H9 (cell line): ENCODE results near the gene DPM2. TPM values are rescaled to one million over a fixed set of nuclear protein-coding genes. Genes with fewer than 3 reads are reported as not detected.
A peak's percentile ranks its signal among the peaks of the same experiment; 100 is the strongest.

ENCODE experiments used
- DNase-seq: peaks from one replicate; pipeline ENCODE4 v3.0.0-alpha.2; 2017
- H2AFZ ChIP-seq: one replicate; pipeline ENCODE4 v1.6.1; 2013; ENCODE audit warnings: mild to moderate bottlenecking, low read length, control low read depth, moderate library complexity
- H2AK5ac ChIP-seq: 2 replicates; pipeline ENCODE4 v1.6.1; 2013; ENCODE audit warnings: low read length, control low read depth, mixed read lengths; ENCODE audit not compliant: insufficient read length
- H2BK120ac ChIP-seq: one replicate; pipeline ENCODE4 v1.6.1; 2013; ENCODE audit warnings: low read depth, mild to moderate bottlenecking, low read length, control low read depth, inconsistent platforms; ENCODE audit not compliant: poor library complexity, severe bottlenecking
- H2BK12ac ChIP-seq: 2 replicates; pipeline ENCODE4 v1.6.1; 2013; ENCODE audit warnings: low read length, control low read depth, mixed read lengths, low read depth; ENCODE audit not compliant: insufficient read length
- H2BK15ac ChIP-seq: 2 replicates; pipeline ENCODE4 v1.6.1; 2013; ENCODE audit warnings: low read depth, low read length, control low read depth
- H2BK20ac ChIP-seq: one replicate; pipeline ENCODE4 v1.6.1; 2013; ENCODE audit warnings: low read depth, mild to moderate bottlenecking, low read length, control low read depth, inconsistent platforms; ENCODE audit not compliant: poor library complexity, severe bottlenecking
- H2BK5ac ChIP-seq: 2 replicates; pipeline ENCODE4 v1.6.1; 2013; ENCODE audit warnings: low read length, control low read depth, mixed read lengths; ENCODE audit not compliant: insufficient read length
- H3K14ac ChIP-seq: 2 replicates; pipeline ENCODE4 v1.6.1; 2013; ENCODE audit warnings: low read length, control low read depth; ENCODE audit not compliant: insufficient read depth
- H3K18ac ChIP-seq: 2 replicates; pipeline ENCODE4 v1.6.1; 2013; ENCODE audit warnings: low read depth, mild to moderate bottlenecking, mixed read lengths, low read length, control low read depth; ENCODE audit not compliant: insufficient read length
- H3K23ac ChIP-seq: 2 replicates; pipeline ENCODE4 v1.6.1; 2013; ENCODE audit warnings: low read length, control low read depth, mixed read lengths, low read depth; ENCODE audit not compliant: insufficient read length
- H3K23me2 ChIP-seq: 2 replicates; pipeline ENCODE4 v1.6.1; 2013; ENCODE audit warnings: low read depth, mild to moderate bottlenecking, mixed read lengths, low read length, control low read depth; ENCODE audit not compliant: insufficient read length, poor library complexity, severe bottlenecking
- H3K27ac ChIP-seq: 2 replicates; pipeline ENCODE4 v1.5.1; 2013; ENCODE audit warnings: low read length, control low read depth, mixed read lengths, low read depth; ENCODE audit not compliant: insufficient read length
- H3K27me3 ChIP-seq: 2 replicates; pipeline ENCODE4 v1.6.1; 2013; ENCODE audit warnings: low read length, control low read depth, inconsistent platforms; ENCODE audit not compliant: insufficient read depth
- H3K4ac ChIP-seq: 2 replicates; pipeline ENCODE4 v1.6.1; 2013; ENCODE audit warnings: low read depth, mild to moderate bottlenecking, control low read depth, inconsistent platforms, low read length, moderate library complexity
- H3K4me1 ChIP-seq: 2 replicates; pipeline ENCODE4 v1.6.1; 2013; ENCODE audit warnings: low read length, control low read depth, inconsistent platforms; ENCODE audit not compliant: insufficient read depth
- H3K4me2 ChIP-seq: 2 replicates; pipeline ENCODE4 v1.6.1; 2013; ENCODE audit warnings: low read length, control low read depth, mixed read lengths; ENCODE audit not compliant: insufficient read length, insufficient read depth
- H3K56ac ChIP-seq: 2 replicates; pipeline ENCODE4 v1.6.1; 2013; ENCODE audit warnings: low read depth, mild to moderate bottlenecking, mixed read lengths, low read length, control low read depth; ENCODE audit not compliant: insufficient read length
- H3K79me1 ChIP-seq: 2 replicates; pipeline ENCODE4 v1.6.1; 2013; ENCODE audit warnings: low read depth, mild to moderate bottlenecking, moderate library complexity, low read length, control low read depth, inconsistent platforms; ENCODE audit not compliant: insufficient read depth, poor library complexity, severe bottlenecking
- H3K79me2 ChIP-seq: 2 replicates; pipeline ENCODE4 v1.6.1; 2013; ENCODE audit warnings: low read length, control low read depth, inconsistent platforms; ENCODE audit not compliant: insufficient read depth
- H3K9ac ChIP-seq: 2 replicates; pipeline ENCODE4 v1.6.1; 2013; ENCODE audit warnings: low read length, control low read depth, mixed read lengths; ENCODE audit not compliant: insufficient read length; ENCODE audit errors: extremely low read depth
- H3K9me3 ChIP-seq: one replicate; pipeline ENCODE4 v1.6.1; 2013; ENCODE audit warnings: low read depth, low read length, inconsistent platforms; ENCODE audit not compliant: control insufficient read depth
- H3T11ph ChIP-seq: one replicate; pipeline ENCODE4 v1.6.1; 2013; ENCODE audit warnings: mild to moderate bottlenecking, low read length, control low read depth, inconsistent platforms
- H4K20me1 ChIP-seq: one replicate; pipeline ENCODE4 v1.6.1; 2013; ENCODE audit not compliant: control insufficient read depth, insufficient read length, insufficient read depth
- H4K5ac ChIP-seq: 2 replicates; pipeline ENCODE4 v1.6.1; 2013; ENCODE audit warnings: low read depth, mild to moderate bottlenecking, mixed read lengths, low read length, control low read depth; ENCODE audit not compliant: insufficient read length
- H4K8ac ChIP-seq: replicated peaks from 2 replicates; pipeline ENCODE4 v1.6.1; 2013; ENCODE audit warnings: low read length, control low read depth, mixed read lengths, low read depth; ENCODE audit not compliant: insufficient read length
- H4K91ac ChIP-seq: 2 replicates; pipeline ENCODE4 v1.6.1; 2013; ENCODE audit warnings: low read depth, mild to moderate bottlenecking, moderate library complexity, mixed read lengths, low read length, control low read depth; ENCODE audit not compliant: insufficient read length
- H3K27ac Mint-ChIP-seq, 3 experiments: 2 replicates in 2 of 3; 3 replicates in 1 of 3; pipeline ENCODE4 v1.8.0; 2020 to 2021; ENCODE audit warnings: mixed read lengths in 3 of 3, mild to moderate bottlenecking in 1 of 3, moderate library complexity in 1 of 3
- H3K27me3 Mint-ChIP-seq: 2 replicates; pipeline ENCODE4 v1.8.0; 2021; ENCODE audit warnings: low read depth, mild to moderate bottlenecking, moderate library complexity, mixed read lengths
- H3K36me3 Mint-ChIP-seq, 3 experiments: 2 replicates in 2 of 3; 3 replicates in 1 of 3; pipeline ENCODE4 v1.8.0; 2020 to 2021; ENCODE audit warnings: low read depth in 3 of 3, mixed read lengths in 3 of 3; ENCODE audit not compliant: insufficient read depth in 1 of 3
- H3K4me1 Mint-ChIP-seq, 2 experiments: 2 replicates each; pipeline ENCODE4 v1.8.0; 2020; ENCODE audit warnings: mixed read lengths in 2 of 2
- H3K4me3 Mint-ChIP-seq, 2 experiments: 2 replicates in 1 of 2; 3 replicates in 1 of 2; pipeline ENCODE4 v1.8.0; 2020 to 2021; ENCODE audit warnings: mild to moderate bottlenecking in 2 of 2, mixed read lengths in 2 of 2, moderate library complexity in 1 of 2
- H3K9me3 Mint-ChIP-seq, 2 experiments: 2 replicates in 1 of 2; 3 replicates in 1 of 2; pipeline ENCODE4 v1.8.0; 2020; ENCODE audit warnings: mild to moderate bottlenecking in 2 of 2, mixed read lengths in 2 of 2, moderate library complexity in 1 of 2
- CTCF ChIP-seq: fragments of 200-600 bp; sonication (generic); conservative IDR thresholded peaks from 3 replicates; pipeline ENCODE4 v1.8.0; 2021; ENCODE audit warnings: antibody characterized with exemption, mild to moderate bottlenecking
- WGBS: extraction: QIAGEN DNeasy Blood & Tissue Kit; methylation state at CpG from one replicate; pipeline ENCODE4 v1.1.7; 2013; ENCODE audit warnings: missing lambda C conversion rate, low lambda C conversion rate, mixed read lengths; ENCODE audit not compliant: insufficient read length; ENCODE audit errors: extremely low coverage; 5-methylcytosine and 5-hydroxymethylcytosine counted together
- total RNA-seq: library from RNA; stranded (reverse); gene quantifications from 2 replicates; pipeline ENCODE4 v1.2.1, GENCODE V29; 2021

Gene DPM2
- total RNA-seq, 1 experiment from 2014 or later, result 46.1 TPM

DNA sequence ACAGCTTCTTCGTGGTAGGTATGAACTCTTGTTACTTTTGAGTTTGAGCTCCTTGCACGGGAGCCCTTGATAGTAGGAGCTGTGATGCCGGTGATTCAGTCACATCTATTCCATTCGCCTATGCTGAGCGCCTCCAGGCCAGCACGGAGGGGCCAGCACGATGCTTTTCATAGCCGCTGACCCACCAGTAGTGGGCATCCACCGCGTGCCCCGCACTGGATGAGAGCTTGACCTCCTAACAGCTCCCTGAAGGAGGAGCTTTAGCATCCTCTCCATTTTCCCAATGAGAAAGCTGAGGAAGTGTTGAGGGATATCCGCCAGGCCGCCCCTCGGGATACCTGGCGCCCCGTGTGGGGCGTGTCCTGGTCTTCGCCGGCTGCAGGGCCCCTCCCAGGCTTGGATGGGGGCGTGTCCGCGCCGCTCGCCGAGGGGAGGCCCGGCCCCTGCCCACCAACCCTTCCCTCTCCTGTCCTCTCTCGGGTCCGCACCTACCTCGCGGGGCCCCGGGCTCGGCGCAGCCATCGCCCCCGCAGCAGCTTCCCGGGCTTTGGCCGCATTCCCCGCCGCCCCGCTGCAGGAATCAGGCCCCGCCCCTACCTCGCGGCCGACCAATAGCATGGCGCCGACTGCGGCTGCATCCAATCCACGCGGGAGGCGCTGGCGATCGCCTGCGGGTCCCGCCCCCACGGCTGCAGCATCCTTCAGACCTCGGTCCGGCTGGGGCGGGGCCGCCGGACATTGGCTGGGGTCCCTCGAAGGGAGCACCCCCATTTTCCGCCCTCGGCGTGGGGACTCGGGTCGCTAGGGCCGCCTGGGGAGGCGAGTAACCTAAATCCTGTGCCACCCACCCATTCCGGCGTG is 7.2 kb downstream of the DPM2 start, which contains the start of gene PIP5KL1:
Gene PIP5KL1 (minus strand): TSS at position 547 of the 861 bp plus-strand sequence. CDS start 25 bp downstream, at position 522.
- no CpG with 5 or more reads among the region's 70 CpGs for WGBS

More for the DNA sequence above, 7.2 kb downstream of the DPM2 start, which contains the start of gene PIP5KL1:
- Histone ChIP-seq H2BK5ac (no peak within 1 kb of the TSS), H3K79me1 (no peaks in the 10 kb centered on the region), H3K4me2 (peak within 1 kb of the TSS; percentile 74), H2BK15ac (no peak within 1 kb of the TSS), H3K9me3 (no peaks in the 10 kb centered on the region), H2BK120ac (no peak within 1 kb of the TSS), H3K4ac (no peak within 1 kb of the TSS), H3K27me3 (no peaks in the 10 kb centered on the region), H3K79me2 (no peaks in the 10 kb centered on the region), H3K9ac (no peak within 1 kb of the TSS), H2BK20ac (no peak within 1 kb of the TSS), H3K4me1 (peaks cover 2% of the 10 kb centered on the region; the same call in 1 of the 2 replicates), H3K56ac (no peak within 1 kb of the TSS), H2AK5ac (no peak within 1 kb of the TSS), H3K18ac (peak within 1 kb of the TSS; percentile 28), H2AFZ (no peak within 1 kb of the TSS), H3T11ph (no peak within 1 kb of the TSS), H3K14ac (no peak within 1 kb of the TSS), H4K8ac (no peak within 1 kb of the TSS), H2BK12ac (no peak within 1 kb of the TSS), H4K5ac (no peak within 1 kb of the TSS), H4K20me1 (no peaks in the 10 kb centered on the region), H3K27ac (no peak within 1 kb of the TSS), H3K23ac (no peak within 1 kb of the TSS), H3K23me2 (peaks cover 16% of the 10 kb centered on the region), H4K91ac (no peak within 1 kb of the TSS)
- Mint-ChIP-seq H3K9me3 (no peaks in the 10 kb centered on the region; a peak in 1 of 5 replicates), H3K4me1 (peaks cover 26 to 39% of the 10 kb centered on the region in 2 experiments), H3K27ac (peak within 1 kb of the TSS; percentile 65 to 88 (median 88); a peak in 6 of 7 replicates), H3K36me3 (peaks cover 2 to 8% (median 5%) of the 10 kb centered on the region in 3 experiments; a peak in 6 of 7 replicates), H3K27me3 (peaks cover 30% of the 10 kb centered on the region), H3K4me3 (peak within 1 kb of the TSS; percentile 62 to 80)
- peak; percentile 95 for DNase-seq
- TF ChIP-seq CTCF, result 0 out of 3 replicates have a peak, but pooled peaks have one; percentile 32
